ENCODE measurements around the gene CNTNAP5. TPM values are rescaled to one million over a fixed set of nuclear protein-coding genes. Genes with fewer than 3 reads are reported as not detected.

Gene CNTNAP5
- total RNA-seq, 2 experiments from 2014 or later: not detected

GRCh38 chr2:124131276-124131675, 106.2 kb downstream of the CNTNAP5 start:
- DNase-seq: no peak
- no peak overlapping the region for H3K4me3 Mint-ChIP-seq
- intact Hi-C loops (cut with micrococcal nuclease): no loop called here
- no peaks in the 10 kb centered on the region for H3K27me3 Mint-ChIP-seq (ENCODE audit: low read depth)
- peaks cover 10% of the 10 kb centered on the region for H3K9me3 Mint-ChIP-seq
- H3K4me1 Mint-ChIP-seq (ENCODE audit: low read depth): no peaks in the 10 kb centered on the region
- CTCF ChIA-PET: no interaction called here
- H3K36me3 Mint-ChIP-seq (ENCODE audit: low read depth): no peaks in the 10 kb centered on the region
- no peak overlapping the region for H3K27ac Mint-ChIP-seq

- peaks cover 5% of the 10 kb centered on the region for H3K9me3 Mint-ChIP-seq
- CTCF ChIA-PET: interaction anchor here (0.8 kb wide), 1 partner anchor 12 kb away, joined by 3 read pairs; no protein-coding TSS in a partner anchor
- no peaks in the 10 kb centered on the region for H3K27me3 Mint-ChIP-seq (ENCODE audit: low read depth)
- H3K4me3 Mint-ChIP-seq: no peak overlapping the region
- no peak for DNase-seq
- intact Hi-C loops (cut with micrococcal nuclease): no loop called here
- no peaks in the 10 kb centered on the region for H3K4me1 Mint-ChIP-seq (ENCODE audit: low read depth)
- no peak overlapping the region for H3K27ac Mint-ChIP-seq
- no peaks in the 10 kb centered on the region for H3K36me3 Mint-ChIP-seq (ENCODE audit: low read depth)
Measured at GRCh38 chr2:124136110-124136509, 111.0 kb downstream of the CNTNAP5 start.

DNA sequence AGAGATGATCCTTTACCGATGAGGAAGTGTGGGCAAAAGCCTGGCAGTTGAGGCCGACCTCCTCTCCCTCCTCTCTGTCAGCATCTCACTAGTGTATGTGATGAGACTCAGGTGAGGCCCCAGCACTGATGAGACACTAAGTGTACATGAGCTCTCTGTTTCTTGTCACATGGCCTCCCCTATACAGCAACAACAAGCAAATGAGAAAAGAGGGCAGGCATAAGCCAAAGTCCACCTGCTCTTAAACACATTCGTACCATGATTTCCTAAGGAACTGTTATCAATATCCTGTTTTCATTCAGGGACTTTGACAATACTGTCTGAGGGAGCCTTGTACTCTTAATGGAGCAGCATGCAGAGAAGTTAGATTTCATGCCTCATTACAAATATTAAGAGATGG, 113.0 kb downstream of the CNTNAP5 start:
- Mint-ChIP-seq H3K27ac (no peak overlapping the region), H3K27me3 (ENCODE audit: low read depth) (no peaks in the 10 kb centered on the region), H3K4me3 (no peak overlapping the region), H3K9me3 (peaks cover 7% of the 10 kb centered on the region), H3K36me3 (ENCODE audit: low read depth) (no peaks in the 10 kb centered on the region), H3K4me1 (ENCODE audit: low read depth) (no peaks in the 10 kb centered on the region)
- intact Hi-C loops (cut with micrococcal nuclease): no loop called here
- CTCF ChIA-PET: no interaction called here
- no peak for DNase-seq

- Mint-ChIP-seq H3K27me3 (ENCODE audit: low read depth) (no peaks in the 10 kb centered on the region), H3K9me3 (peaks cover 2% of the 10 kb centered on the region), H3K4me1 (ENCODE audit: low read depth) (no peaks in the 10 kb centered on the region), H3K36me3 (ENCODE audit: low read depth) (no peaks in the 10 kb centered on the region), H3K4me3 (no peak overlapping the region), H3K27ac (no peak overlapping the region)
- CTCF ChIA-PET: interaction anchor here (0.6 kb wide), 1 partner anchor 341 kb away, joined by 4 read pairs; no protein-coding TSS in a partner anchor
- intact Hi-C loops (cut with micrococcal nuclease): no loop called here
- no peak for DNase-seq
Measured at GRCh38 chr2:124145982-124146381, 120.9 kb downstream of the CNTNAP5 start.

DNA sequence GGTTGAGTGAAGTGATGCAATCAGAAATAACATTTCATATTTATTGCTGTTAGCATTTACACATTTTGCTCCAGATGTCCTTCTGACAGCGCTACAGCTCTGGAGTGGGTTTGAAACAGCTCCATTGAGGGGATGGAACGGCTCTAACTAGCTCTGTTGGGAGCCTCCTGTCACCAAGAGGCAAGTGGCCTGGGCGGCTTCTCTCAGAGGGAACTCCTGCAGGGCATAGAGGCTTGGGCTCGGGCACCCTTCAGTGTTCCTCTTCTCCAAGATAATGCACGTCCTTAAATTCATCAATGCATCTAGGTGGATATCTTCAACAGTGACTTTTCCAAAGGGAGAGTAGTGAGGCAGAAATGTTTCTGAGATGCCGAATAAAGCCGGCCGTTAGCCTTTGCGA, 122.5 kb downstream of the CNTNAP5 start:
- Mint-ChIP-seq H3K27ac (no peak overlapping the region), H3K36me3 (ENCODE audit: low read depth) (no peaks in the 10 kb centered on the region), H3K4me3 (no peak overlapping the region), H3K9me3 (peaks cover 2% of the 10 kb centered on the region), H3K4me1 (ENCODE audit: low read depth) (no peaks in the 10 kb centered on the region), H3K27me3 (ENCODE audit: low read depth) (no peaks in the 10 kb centered on the region)
- CTCF ChIA-PET: interaction anchor here (1.0 kb wide), 1 partner anchor 11 kb away, joined by 3 read pairs; no protein-coding TSS in a partner anchor
- DNase-seq: no peak
- intact Hi-C loops (cut with micrococcal nuclease): no loop called here

DNA sequence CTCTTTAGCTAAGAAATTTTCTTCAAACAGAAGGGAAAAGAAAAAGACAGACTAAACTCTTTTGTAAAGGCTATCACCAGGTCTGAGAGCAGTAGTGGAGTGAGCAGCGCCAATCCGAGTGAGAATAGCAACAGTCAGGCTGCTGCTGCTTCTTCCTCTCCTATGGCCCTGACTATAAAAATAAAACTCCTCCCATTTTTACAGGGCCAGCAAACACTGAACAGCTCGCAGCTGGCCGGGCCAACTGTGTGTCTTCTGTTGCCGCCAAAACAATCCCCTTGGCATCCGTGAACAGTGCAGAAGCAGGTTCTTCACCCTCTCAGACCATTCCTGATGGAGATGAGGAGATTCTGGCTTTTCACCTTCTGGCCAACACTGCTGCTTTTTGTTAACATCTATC, 124.5 kb downstream of the CNTNAP5 start:
- CTCF ChIA-PET: no interaction called here
- Mint-ChIP-seq H3K4me1 (ENCODE audit: low read depth) (no peaks in the 10 kb centered on the region), H3K36me3 (ENCODE audit: low read depth) (no peaks in the 10 kb centered on the region), H3K9me3 (peaks cover 2% of the 10 kb centered on the region), H3K4me3 (no peak overlapping the region), H3K27me3 (ENCODE audit: low read depth) (no peaks in the 10 kb centered on the region), H3K27ac (no peak overlapping the region)
- intact Hi-C loops (cut with micrococcal nuclease): no loop called here
- no peak for DNase-seq

GRCh38 chr2:124151691-124152090, 126.6 kb downstream of the CNTNAP5 start:
- CTCF ChIA-PET: no interaction called here

GRCh38 chr2:124153713-124154112, 128.6 kb downstream of the CNTNAP5 start:
- Mint-ChIP-seq H3K4me3 (no peak overlapping the region), H3K4me1 (ENCODE audit: low read depth) (no peaks in the 10 kb centered on the region), H3K27me3 (ENCODE audit: low read depth) (no peaks in the 10 kb centered on the region), H3K9me3 (peaks cover 2% of the 10 kb centered on the region), H3K36me3 (ENCODE audit: low read depth) (no peaks in the 10 kb centered on the region), H3K27ac (no peak overlapping the region)
- CTCF ChIA-PET: no interaction called here
- DNase-seq: no peak
- intact Hi-C loops (cut with micrococcal nuclease): no loop called here

More at GRCh38 chr2:124151691-124152090, 126.6 kb downstream of the CNTNAP5 start:
- Mint-ChIP-seq H3K9me3 (peaks cover 2% of the 10 kb centered on the region), H3K4me3 (no peak overlapping the region), H3K27me3 (ENCODE audit: low read depth) (no peaks in the 10 kb centered on the region), H3K4me1 (ENCODE audit: low read depth) (no peaks in the 10 kb centered on the region), H3K36me3 (ENCODE audit: low read depth) (no peaks in the 10 kb centered on the region), H3K27ac (no peak overlapping the region)
- DNase-seq: no peak
- intact Hi-C loops (cut with micrococcal nuclease): no loop called here

DNA sequence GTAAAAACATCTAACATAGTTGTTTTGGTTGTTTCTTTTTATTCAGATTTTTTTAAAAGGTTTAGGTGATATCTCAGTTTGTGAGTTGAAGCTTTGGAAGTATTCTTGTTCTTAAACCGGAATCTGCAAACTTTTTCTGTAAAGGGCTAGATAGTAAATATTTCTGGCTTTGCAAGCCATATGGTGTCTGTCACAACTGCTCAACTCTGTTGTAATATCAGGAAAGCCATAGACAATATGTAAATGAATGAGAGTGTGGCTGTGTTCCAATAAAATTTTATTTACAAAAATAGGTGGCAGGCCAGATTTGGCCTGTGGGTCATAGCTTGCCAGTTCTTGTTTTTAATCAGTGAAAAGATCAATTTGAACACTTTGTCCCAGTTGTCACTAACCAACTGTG, 134.1 kb downstream of the CNTNAP5 start:
- H3K4me3 Mint-ChIP-seq: no peak overlapping the region
- H3K27me3 Mint-ChIP-seq (ENCODE audit: low read depth): no peaks in the 10 kb centered on the region
- CTCF ChIA-PET: no interaction called here
- no peaks in the 10 kb centered on the region for H3K36me3 Mint-ChIP-seq (ENCODE audit: low read depth)
- peaks cover 4% of the 10 kb centered on the region for H3K9me3 Mint-ChIP-seq
- no peak overlapping the region for H3K27ac Mint-ChIP-seq
- intact Hi-C loops (cut with micrococcal nuclease): no loop called here
- no peak for DNase-seq
- no peaks in the 10 kb centered on the region for H3K4me1 Mint-ChIP-seq (ENCODE audit: low read depth)

DNA sequence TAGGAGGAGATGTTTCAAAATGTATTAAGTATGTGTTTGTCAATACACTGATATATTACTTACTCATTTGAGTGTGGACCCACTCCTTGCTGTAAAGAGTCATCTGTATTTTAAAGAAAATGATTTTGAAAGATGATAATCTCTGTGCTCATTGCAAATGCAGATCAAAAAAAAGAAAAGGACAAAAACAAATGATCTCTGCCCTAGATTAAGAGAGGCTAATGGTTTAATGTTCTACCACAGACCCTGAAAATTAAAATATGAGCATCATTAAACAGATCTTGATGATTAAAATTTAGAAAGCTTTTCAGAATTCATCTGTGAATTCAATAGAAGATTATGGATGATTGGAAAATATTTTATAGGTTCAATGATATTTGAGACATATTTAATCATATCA, 136.5 kb downstream of the CNTNAP5 start:
- H3K36me3 Mint-ChIP-seq (ENCODE audit: low read depth): no peaks in the 10 kb centered on the region
- no peak overlapping the region for H3K4me3 Mint-ChIP-seq
- H3K9me3 Mint-ChIP-seq: peaks cover 8% of the 10 kb centered on the region
- H3K27ac Mint-ChIP-seq: no peak overlapping the region
- H3K27me3 Mint-ChIP-seq (ENCODE audit: low read depth): no peaks in the 10 kb centered on the region
- intact Hi-C loops (cut with micrococcal nuclease): no loop called here
- CTCF ChIA-PET: no interaction called here
- no peaks in the 10 kb centered on the region for H3K4me1 Mint-ChIP-seq (ENCODE audit: low read depth)
- no peak for DNase-seq

GRCh38 chr2:124162256-124162655, 137.2 kb downstream of the CNTNAP5 start:
- no peak overlapping the region for H3K4me3 Mint-ChIP-seq
- DNase-seq: no peak
- CTCF ChIA-PET: no interaction called here
- no peaks in the 10 kb centered on the region for H3K27me3 Mint-ChIP-seq (ENCODE audit: low read depth)
- H3K9me3 Mint-ChIP-seq: peaks cover 8% of the 10 kb centered on the region
- no peaks in the 10 kb centered on the region for H3K4me1 Mint-ChIP-seq (ENCODE audit: low read depth)
- intact Hi-C loops (cut with micrococcal nuclease): no loop called here
- no peaks in the 10 kb centered on the region for H3K36me3 Mint-ChIP-seq (ENCODE audit: low read depth)
- H3K27ac Mint-ChIP-seq: no peak overlapping the region

- no peak for DNase-seq
- intact Hi-C loops (cut with micrococcal nuclease): no loop called here
- no peaks in the 10 kb centered on the region for H3K27me3 Mint-ChIP-seq (ENCODE audit: low read depth)
- no peaks in the 10 kb centered on the region for H3K4me1 Mint-ChIP-seq (ENCODE audit: low read depth)
- CTCF ChIA-PET: no interaction called here
- peaks cover 8% of the 10 kb centered on the region for H3K9me3 Mint-ChIP-seq
- no peak overlapping the region for H3K4me3 Mint-ChIP-seq
- no peaks in the 10 kb centered on the region for H3K36me3 Mint-ChIP-seq (ENCODE audit: low read depth)
- H3K27ac Mint-ChIP-seq: no peak overlapping the region
Measured at GRCh38 chr2:124163840-124164239, 138.8 kb downstream of the CNTNAP5 start.

GRCh38 chr2:124165698-124166097, 140.6 kb downstream of the CNTNAP5 start:
- CTCF ChIA-PET: no interaction called here
- intact Hi-C loops (cut with micrococcal nuclease): no loop called here
- Mint-ChIP-seq H3K4me1 (ENCODE audit: low read depth) (no peaks in the 10 kb centered on the region), H3K4me3 (no peak overlapping the region), H3K36me3 (ENCODE audit: low read depth) (no peaks in the 10 kb centered on the region), H3K27me3 (ENCODE audit: low read depth) (no peaks in the 10 kb centered on the region), H3K9me3 (peaks cover 6% of the 10 kb centered on the region), H3K27ac (no peak overlapping the region)
- no peak for DNase-seq
